OCI-LY7 (cell line): ENCODE measurements around the gene LCMT1. TPM values are rescaled to one million over a fixed set of nuclear protein-coding genes. Genes with fewer than 3 reads are reported as not detected.

ENCODE experiments used
- BruUV-seq: library from RNA; stranded (reverse); fragments of 400-500 nt; replicated peaks from 2 replicates; lab custom pipeline; 2021; lab: Mats Ljungman, UMichigan
- CTCF ChIA-PET: fragments of 300-600 bp; sonication (Branson Sonifier 250); formaldehyde crosslinking; loops from one replicate; lab custom pipeline; 2022; ENCODE audit warnings: antibody characterized with exemption; ENCODE audit not compliant: unreplicated experiment; lab: Charles Lee
- POLR2A ChIA-PET: fragments of 300-600 bp; sonication (Branson Sonifier 250); formaldehyde crosslinking; loops from one replicate; lab custom pipeline; 2022; ENCODE audit warnings: antibody characterized with exemption; lab: Charles Lee
- DNase-seq: peaks from one replicate; pipeline ENCODE4 v3.0.0-alpha.2; 2015; ENCODE audit warnings: low spot score
- H2AFZ ChIP-seq: fragments of 200-600 bp; sonication (generic), shearing (Covaris generic); 2 replicates; pipeline ENCODE4 v1.6.1; 2014; ENCODE audit warnings: mild to moderate bottlenecking, antibody characterized with exemption, low read length, moderate library complexity
- H3K27ac ChIP-seq: fragments of 200-600 bp; sonication (generic); 2 replicates; pipeline ENCODE4 v1.5.1; 2014; ENCODE audit warnings: mixed run types, low read depth, mild to moderate bottlenecking, moderate library complexity, low read length, inconsistent platforms; ENCODE audit not compliant: poor library complexity, severe bottlenecking
- H3K36me3 ChIP-seq: fragments of 200-600 bp; sonication (generic); 2 replicates; pipeline ENCODE4 v1.6.1; 2014; ENCODE audit warnings: mild to moderate bottlenecking, antibody characterized with exemption, low read length, moderate library complexity, mixed read lengths; ENCODE audit not compliant: insufficient read depth
- H3K4me1 ChIP-seq: fragments of 200-600 bp; sonication (generic); 2 replicates; pipeline ENCODE4 v1.5.1; 2014; ENCODE audit warnings: mild to moderate bottlenecking, low read length; ENCODE audit not compliant: insufficient read depth, poor library complexity, severe bottlenecking
- H3K4me2 ChIP-seq: fragments of 200-600 bp; sonication (generic); 2 replicates; pipeline ENCODE4 v1.6.1; 2014; ENCODE audit warnings: mild to moderate bottlenecking, low read length
- H3K4me3 ChIP-seq: fragments of 200-600 bp; sonication (generic); 2 replicates; pipeline ENCODE4 v1.5.1; 2014; ENCODE audit warnings: mild to moderate bottlenecking, low read depth, low read length; ENCODE audit not compliant: poor library complexity, severe bottlenecking
- H3K79me2 ChIP-seq: fragments of 200-600 bp; sonication (generic); 2 replicates; pipeline ENCODE4 v1.6.1; 2016; ENCODE audit warnings: low read depth, mild to moderate bottlenecking, low read length, moderate library complexity, mixed read lengths; ENCODE audit not compliant: insufficient read depth
- H3K9me2 ChIP-seq: fragments of 200-600 bp; sonication (generic); 2 replicates; pipeline ENCODE4 v1.6.1; 2016; ENCODE audit warnings: mild to moderate bottlenecking, low read length, mixed read lengths; ENCODE audit not compliant: insufficient read depth
- H3K9me3 ChIP-seq: fragments of 200-600 bp; sonication (generic); 2 replicates; pipeline ENCODE4 v1.6.1; 2014; ENCODE audit warnings: mild to moderate bottlenecking, mixed run types, low read length, mixed read lengths
- H4K20me1 ChIP-seq: fragments of 200-600 bp; sonication (generic); 2 replicates; pipeline ENCODE4 v1.6.1; 2014; ENCODE audit warnings: mild to moderate bottlenecking, antibody characterized with exemption, low read length, moderate library complexity, mixed read lengths; ENCODE audit not compliant: insufficient read depth
- CTCF ChIP-seq: fragments of 200-600 bp; sonication (generic); conservative IDR thresholded peaks from 2 replicates; pipeline ENCODE4 v1.5.1; 2014; ENCODE audit warnings: mild to moderate bottlenecking, antibody characterized with exemption, low read length, moderate library complexity, mixed read lengths
- EZH2phosphoT487 ChIP-seq: fragments of 200-600 bp; sonication (generic); IDR thresholded peaks from 2 replicates; pipeline ENCODE4 v1.6.1; 2018; ENCODE audit warnings: low read depth, borderline replicate concordance, mild to moderate bottlenecking, mixed run types, antibody characterized with exemption, low read length, moderate library complexity, mixed read lengths
- intact Hi-C: fragments of 100-400 bp; cut with micrococcal nuclease; formaldehyde crosslinking; loops from one replicate; pipeline ENCODE4 v1.10.0; 2022; ENCODE audit not compliant: unreplicated experiment
- total RNA-seq, 2 experiments: library from RNA; depleted of rRNA in 1 of 2; stranded (reverse); fragments of >200 nt in 1 of 2; shearing (Covaris generic) in 1 of 2; gene quantifications; 2 replicates each; pipeline ENCODE4 v1.2.3, GENCODE V29; 2014 to 2022

Gene LCMT1
- total RNA-seq, 2 experiments from 2014 or later = 19.4 to 42.0 TPM

- POLR2A ChIA-PET = no interaction called here
- Histone ChIP-seq H3K4me2 (no peak overlapping the region), H3K9me2 (no peaks in the 10 kb centered on the region), H3K4me1 (no peaks in the 10 kb centered on the region), H3K9me3 (no peaks in the 10 kb centered on the region), H3K79me2 (no peaks in the 10 kb centered on the region), H4K20me1 (no peaks in the 10 kb centered on the region), H2AFZ (no peak overlapping the region), H3K27ac (no peak overlapping the region), H3K36me3 (no peaks in the 10 kb centered on the region), H3K4me3 (no peak overlapping the region)
- BruUV-seq = no TSS peak
- TF ChIP-seq CTCF = no peak
- TF ChIP-seq EZH2phosphoT487 = no peak
- CTCF ChIA-PET = no interaction called here
- DNase-seq = no peak
- intact Hi-C loops = no loop called here
Observed at GRCh38 chr16:25192096-25192495, 80.6 kb downstream of the LCMT1 start.

- Histone ChIP-seq H3K79me2 (no peaks in the 10 kb centered on the region), H4K20me1 (no peaks in the 10 kb centered on the region), H3K9me3 (no peaks in the 10 kb centered on the region), H3K9me2 (no peaks in the 10 kb centered on the region), H3K36me3 (no peaks in the 10 kb centered on the region), H3K4me2 (no peak overlapping the region), H3K4me3 (no peak overlapping the region), H3K27ac (no peak overlapping the region), H3K4me1 (no peaks in the 10 kb centered on the region), H2AFZ (no peak overlapping the region)
- BruUV-seq = no TSS peak
- no peak for DNase-seq
- TF ChIP-seq EZH2phosphoT487 (no peak), CTCF (no peak)
- intact Hi-C loops = no loop called here
- ChIA-PET CTCF (no interaction called here), POLR2A (no interaction called here)
Observed at GRCh38 chr16:25194273-25194878, 82.8 kb downstream of the LCMT1 start.

- no peak for DNase-seq
- Histone ChIP-seq H2AFZ (no peak overlapping the region), H3K4me1 (no peaks in the 10 kb centered on the region), H3K9me3 (no peaks in the 10 kb centered on the region), H3K4me2 (no peak overlapping the region), H3K36me3 (no peaks in the 10 kb centered on the region), H3K4me3 (no peak overlapping the region), H3K79me2 (no peaks in the 10 kb centered on the region), H3K27ac (no peak overlapping the region), H4K20me1 (no peaks in the 10 kb centered on the region), H3K9me2 (no peaks in the 10 kb centered on the region)
- ChIA-PET POLR2A (no interaction called here), CTCF (no interaction called here)
- no TSS peak for BruUV-seq
- no peak for TF ChIP-seq EZH2phosphoT487
- no peak for TF ChIP-seq CTCF
- intact Hi-C loops = no loop called here
Observed at GRCh38 chr16:25198021-25198420, 86.5 kb downstream of the LCMT1 start.
